Measurements from ENCODE around the gene TRIM65.

- TF ChIP-seq, protein P1, sequence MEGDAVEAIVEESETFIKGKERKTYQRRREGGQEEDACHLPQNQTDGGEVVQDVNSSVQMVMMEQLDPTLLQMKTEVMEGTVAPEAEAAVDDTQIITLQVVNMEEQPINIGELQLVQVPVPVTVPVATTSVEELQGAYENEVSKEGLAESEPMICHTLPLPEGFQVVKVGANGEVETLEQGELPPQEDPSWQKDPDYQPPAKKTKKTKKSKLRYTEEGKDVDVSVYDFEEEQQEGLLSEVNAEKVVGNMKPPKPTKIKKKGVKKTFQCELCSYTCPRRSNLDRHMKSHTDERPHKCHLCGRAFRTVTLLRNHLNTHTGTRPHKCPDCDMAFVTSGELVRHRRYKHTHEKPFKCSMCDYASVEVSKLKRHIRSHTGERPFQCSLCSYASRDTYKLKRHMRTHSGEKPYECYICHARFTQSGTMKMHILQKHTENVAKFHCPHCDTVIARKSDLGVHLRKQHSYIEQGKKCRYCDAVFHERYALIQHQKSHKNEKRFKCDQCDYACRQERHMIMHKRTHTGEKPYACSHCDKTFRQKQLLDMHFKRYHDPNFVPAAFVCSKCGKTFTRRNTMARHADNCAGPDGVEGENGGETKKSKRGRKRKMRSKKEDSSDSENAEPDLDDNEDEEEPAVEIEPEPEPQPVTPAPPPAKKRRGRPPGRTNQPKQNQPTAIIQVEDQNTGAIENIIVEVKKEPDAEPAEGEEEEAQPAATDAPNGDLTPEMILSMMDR (conservative IDR thresholded peaks at IDR 0.05; ENCODE audit: low read length) = no peak
- no peak for TF ChIP-seq EZH2phosphoT487 (IDR thresholded peaks at IDR 0.05; ENCODE audit: borderline replicate concordance, low read depth, low read length)
Observed at GRCh38 chr17:75906143-75906884, 9.6 kb upstream of the TRIM65 start.
